A204.1 (cell line): ENCODE results near the gene RPS6KC1.
A peak's percentile ranks its signal among the peaks of the same experiment; 100 is the strongest.
"Not testable (repeated sequence)": the region's sequence is repeated elsewhere in the genome, so short reads cannot be mapped to it uniquely, and the experiment has no call there.

Experiments used
- FAIRE-seq: peaks from 2 replicates; lab custom pipeline; 2012; peaks lifted over from hg19 to GRCh38; lab: Jason Lieb, UNC

The RPS6KC1 gene, protein sequence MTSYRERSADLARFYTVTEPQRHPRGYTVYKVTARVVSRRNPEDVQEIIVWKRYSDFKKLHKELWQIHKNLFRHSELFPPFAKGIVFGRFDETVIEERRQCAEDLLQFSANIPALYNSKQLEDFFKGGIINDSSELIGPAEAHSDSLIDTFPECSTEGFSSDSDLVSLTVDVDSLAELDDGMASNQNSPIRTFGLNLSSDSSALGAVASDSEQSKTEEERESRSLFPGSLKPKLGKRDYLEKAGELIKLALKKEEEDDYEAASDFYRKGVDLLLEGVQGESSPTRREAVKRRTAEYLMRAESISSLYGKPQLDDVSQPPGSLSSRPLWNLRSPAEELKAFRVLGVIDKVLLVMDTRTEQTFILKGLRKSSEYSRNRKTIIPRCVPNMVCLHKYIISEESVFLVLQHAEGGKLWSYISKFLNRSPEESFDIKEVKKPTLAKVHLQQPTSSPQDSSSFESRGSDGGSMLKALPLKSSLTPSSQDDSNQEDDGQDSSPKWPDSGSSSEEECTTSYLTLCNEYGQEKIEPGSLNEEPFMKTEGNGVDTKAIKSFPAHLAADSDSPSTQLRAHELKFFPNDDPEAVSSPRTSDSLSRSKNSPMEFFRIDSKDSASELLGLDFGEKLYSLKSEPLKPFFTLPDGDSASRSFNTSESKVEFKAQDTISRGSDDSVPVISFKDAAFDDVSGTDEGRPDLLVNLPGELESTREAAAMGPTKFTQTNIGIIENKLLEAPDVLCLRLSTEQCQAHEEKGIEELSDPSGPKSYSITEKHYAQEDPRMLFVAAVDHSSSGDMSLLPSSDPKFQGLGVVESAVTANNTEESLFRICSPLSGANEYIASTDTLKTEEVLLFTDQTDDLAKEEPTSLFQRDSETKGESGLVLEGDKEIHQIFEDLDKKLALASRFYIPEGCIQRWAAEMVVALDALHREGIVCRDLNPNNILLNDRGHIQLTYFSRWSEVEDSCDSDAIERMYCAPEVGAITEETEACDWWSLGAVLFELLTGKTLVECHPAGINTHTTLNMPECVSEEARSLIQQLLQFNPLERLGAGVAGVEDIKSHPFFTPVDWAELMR

GRCh38 chr1:213051127-213051880, at the start of gene RPS6KC1:
TSS of gene RPS6KC1 (plus strand) at chr1:213051241. CDS start at chr1:213051405, 164 bp downstream.
- FAIRE-seq, result no peak

- FAIRE-seq, result no peak
These were observed 47.8 kb upstream of the RPS6KC1 start for GRCh38 chr1:213003256-213003655.

DNA sequence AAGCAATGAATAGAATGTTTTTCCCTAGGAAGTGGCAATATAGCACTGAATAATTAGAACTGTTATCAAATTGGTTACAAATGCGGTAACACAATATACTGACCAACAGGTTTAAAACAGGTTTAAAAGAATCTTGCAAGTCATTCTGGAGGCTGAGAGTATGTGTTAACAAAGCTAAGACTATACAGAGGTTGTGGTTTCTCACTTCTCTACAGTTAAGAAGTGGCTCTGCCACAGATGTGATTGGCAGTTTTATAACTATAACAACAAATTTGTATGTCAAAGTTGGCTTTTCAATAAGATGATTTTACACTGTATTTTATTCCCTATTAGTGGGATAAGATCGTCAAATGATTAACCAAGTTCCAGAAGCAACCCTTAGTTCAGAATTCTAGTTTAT, 42.5 kb upstream of the RPS6KC1 start:
- FAIRE-seq, result no peak

GRCh38 chr1:213014642-213015041, 36.4 kb upstream of the RPS6KC1 start:
- no peak for FAIRE-seq

- FAIRE-seq, result peak; percentile 90
These were observed 35.7 kb upstream of the RPS6KC1 start, which contains the start of gene ANGEL2 for GRCh38 chr1:213015099-213016050. TSS of gene ANGEL2 (minus strand) at chr1:213015867. CDS start at chr1:213015671, 196 bp downstream.

GRCh38 chr1:213017447-213018273, 33.4 kb upstream of the RPS6KC1 start:
- no peak for FAIRE-seq

DNA sequence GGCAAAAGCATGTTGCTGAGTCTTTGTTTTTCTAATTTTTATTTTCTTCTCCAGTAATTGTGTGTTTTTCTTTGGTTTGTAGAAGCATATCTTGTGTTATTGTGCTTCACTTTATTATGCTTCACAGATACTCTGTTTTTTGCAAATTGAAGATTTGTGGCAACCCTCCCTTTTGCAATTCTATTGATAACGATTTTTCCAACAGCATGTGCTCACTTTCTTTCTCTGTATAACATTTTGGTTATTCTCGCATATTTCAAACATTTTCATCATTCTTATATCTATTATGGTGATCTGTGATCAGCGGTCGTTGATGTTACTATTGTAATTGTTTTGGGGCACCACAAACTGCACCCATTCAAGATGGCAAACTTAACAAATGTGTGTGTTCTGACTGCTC, 31.6 kb upstream of the RPS6KC1 start:
- no peak for FAIRE-seq

- FAIRE-seq, result no peak
These were observed 31.0 kb upstream of the RPS6KC1 start for GRCh38 chr1:213020016-213020415.

- FAIRE-seq, result not testable (repeated sequence)
These were observed 24.0 kb upstream of the RPS6KC1 start for GRCh38 chr1:213027024-213027423.

- no peak for FAIRE-seq
These were observed 18.4 kb upstream of the RPS6KC1 start for GRCh38 chr1:213032651-213033050.

- no peak for FAIRE-seq
These were observed 16.3 kb upstream of the RPS6KC1 start for GRCh38 chr1:213034713-213035112.

DNA sequence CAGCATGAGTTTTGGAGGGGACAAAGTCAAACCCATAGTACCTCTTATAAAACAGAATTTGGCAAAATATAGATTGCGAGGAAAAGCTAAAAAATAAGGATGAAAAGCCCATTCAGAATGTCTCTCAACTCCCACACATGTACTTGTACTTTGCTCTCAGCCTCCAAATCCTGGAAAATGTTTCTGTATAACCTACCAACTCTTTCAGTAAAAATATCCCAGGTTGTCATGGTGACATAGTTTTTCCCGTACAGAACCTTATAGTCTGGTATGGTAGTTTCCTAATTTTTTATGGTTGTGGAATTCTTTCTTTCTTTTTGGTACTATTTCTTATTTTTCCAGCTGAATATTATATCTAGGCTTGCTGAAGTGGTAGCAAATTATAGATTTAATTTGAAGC, 15.5 kb upstream of the RPS6KC1 start:
- FAIRE-seq, result no peak

- FAIRE-seq, result no peak
These were observed 9.6 kb upstream of the RPS6KC1 start for GRCh38 chr1:213041443-213041842.

GRCh38 chr1:213045321-213046226, 5.5 kb upstream of the RPS6KC1 start:
- FAIRE-seq, result not testable (repeated sequence)

- no peak for FAIRE-seq
These were observed 1.8 kb upstream of the RPS6KC1 start for GRCh38 chr1:213049232-213049631.

DNA sequence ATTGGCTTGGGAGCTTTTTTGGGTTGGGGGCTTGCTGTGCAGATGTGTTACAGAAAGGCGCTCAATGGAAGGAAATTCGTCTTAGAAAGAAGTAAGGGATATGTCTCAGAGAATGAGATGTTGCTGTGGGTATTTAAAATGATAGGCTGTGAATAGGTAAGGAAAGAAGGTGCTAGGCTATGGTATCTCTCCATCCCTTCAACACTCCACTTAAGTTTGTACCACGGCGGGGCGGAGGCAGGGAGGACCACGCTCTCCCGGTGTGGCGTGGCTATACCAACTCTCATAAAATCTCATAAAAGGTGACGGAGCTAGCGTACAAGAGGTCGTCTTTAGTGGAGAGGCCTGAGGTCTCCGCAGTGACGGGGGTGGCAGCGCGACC, 305 bp upstream of the RPS6KC1 start:
- FAIRE-seq, result no peak

GRCh38 chr1:213051881-213052202, 801 bp downstream of the RPS6KC1 start:
- no peak for FAIRE-seq

GRCh38 chr1:213053455-213053854, 2.4 kb downstream of the RPS6KC1 start:
- no peak for FAIRE-seq

DNA sequence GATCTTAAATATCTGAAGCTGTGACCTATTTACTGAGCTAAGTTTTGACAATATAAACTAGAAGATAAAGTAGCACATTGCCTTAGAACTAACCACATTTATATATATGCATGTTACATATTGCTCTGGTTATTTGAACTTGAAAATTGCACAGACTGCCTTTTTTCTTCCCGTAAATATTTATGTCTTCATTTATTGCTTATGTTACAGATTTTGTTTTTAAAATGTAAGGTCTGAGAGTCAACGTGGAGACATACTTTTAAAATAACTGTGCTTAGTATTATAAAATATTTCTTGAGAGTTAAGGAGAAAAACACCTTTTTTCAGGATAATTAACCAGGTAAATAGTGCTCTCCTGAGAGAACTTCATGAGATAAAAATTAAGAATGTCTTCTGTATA, 3.1 kb downstream of the RPS6KC1 start:
- FAIRE-seq, result no peak
